ENCODE data around the gene RCAN3.
"Not testable (repeated sequence)": the region's sequence is repeated elsewhere in the genome, so short reads cannot be mapped to it uniquely, and the experiment has no call there.

RCAN3 gene

DNA sequence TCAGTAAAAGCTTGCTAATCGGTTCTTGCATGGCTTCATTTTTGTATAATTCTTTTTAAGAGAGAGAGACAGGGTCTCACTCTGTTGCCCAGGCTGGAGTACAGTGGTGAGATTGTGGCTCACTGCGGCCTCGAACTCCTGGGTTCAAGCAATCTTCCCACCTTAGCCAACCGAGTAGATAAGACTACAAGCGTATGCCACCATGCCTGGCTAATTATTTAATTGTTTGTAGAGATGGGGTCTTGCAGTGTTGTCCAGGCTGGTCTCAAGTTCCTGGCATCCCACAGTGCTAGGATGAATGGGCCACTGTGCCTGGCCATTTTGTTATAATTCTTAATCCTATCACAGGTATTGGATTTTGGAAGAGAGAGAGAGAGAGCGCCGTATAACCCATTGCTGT is 23.4 kb downstream of the RCAN3 start:
- no peaks in the 10 kb centered on the region for H3K4me1 ChIP-seq (ENCODE audit: control insufficient read depth, insufficient read depth, low read length)
- POLR2A ChIA-PET, result interaction anchor here (1.0 kb wide), 1 partner anchor 111 kb away, joined by 3 read pairs; the partner anchor contains the start of gene NIPAL3
- no peak overlapping the region for H3K27ac ChIP-seq (ENCODE audit: extremely low read depth, low read depth, low read length)
- H3K36me3 ChIP-seq (ENCODE audit: control insufficient read depth in 2 of 2, insufficient read depth in 1 of 2, low read length in 2 of 2), result no peaks in the 10 kb centered on the region; a peak in 1 of 3 replicates
- CTCF ChIA-PET, result interaction anchor here (0.6 to 2.5 kb wide), 17 partner anchors 8 to 327 kb away, joined by 3 to 14 read pairs (median 6); partner anchors contain the start of gene NIPAL3
- TF ChIP-seq ZNF121 (tag by site-specific recombination; IDR thresholded peaks at IDR 0.05), result peak; percentile 88
- TF ChIP-seq ZNF571 (tag by site-specific recombination; IDR thresholded peaks at IDR 0.05), result no peak
- TF ChIP-seq ZNF596 (tag by site-specific recombination; IDR thresholded peaks at IDR 0.05), result 0 out of 2 replicates have a peak, but pooled peaks have one; percentile 5
- TF ChIP-seq, protein P1, sequence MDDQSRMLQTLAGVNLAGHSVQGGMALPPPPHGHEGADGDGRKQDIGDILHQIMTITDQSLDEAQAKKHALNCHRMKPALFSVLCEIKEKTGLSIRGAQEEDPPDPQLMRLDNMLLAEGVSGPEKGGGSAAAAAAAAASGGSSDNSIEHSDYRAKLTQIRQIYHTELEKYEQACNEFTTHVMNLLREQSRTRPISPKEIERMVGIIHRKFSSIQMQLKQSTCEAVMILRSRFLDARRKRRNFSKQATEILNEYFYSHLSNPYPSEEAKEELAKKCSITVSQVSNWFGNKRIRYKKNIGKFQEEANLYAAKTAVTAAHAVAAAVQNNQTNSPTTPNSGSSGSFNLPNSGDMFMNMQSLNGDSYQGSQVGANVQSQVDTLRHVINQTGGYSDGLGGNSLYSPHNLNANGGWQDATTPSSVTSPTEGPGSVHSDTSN (CRISPR knock-in tag; IDR thresholded peaks at IDR 0.05), result no peak
- TF ChIP-seq, protein P2, sequence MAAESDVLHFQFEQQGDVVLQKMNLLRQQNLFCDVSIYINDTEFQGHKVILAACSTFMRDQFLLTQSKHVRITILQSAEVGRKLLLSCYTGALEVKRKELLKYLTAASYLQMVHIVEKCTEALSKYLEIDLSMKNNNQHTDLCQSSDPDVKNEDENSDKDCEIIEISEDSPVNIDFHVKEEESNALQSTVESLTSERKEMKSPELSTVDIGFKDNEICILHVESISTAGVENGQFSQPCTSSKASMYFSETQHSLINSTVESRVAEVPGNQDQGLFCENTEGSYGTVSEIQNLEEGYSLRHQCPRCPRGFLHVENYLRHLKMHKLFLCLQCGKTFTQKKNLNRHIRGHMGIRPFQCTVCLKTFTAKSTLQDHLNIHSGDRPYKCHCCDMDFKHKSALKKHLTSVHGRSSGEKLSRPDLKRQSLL (tag by site-specific recombination; IDR thresholded peaks at IDR 0.05), result no peak
- TF ChIP-seq TRIM28 (IDR thresholded peaks at IDR 0.05; ENCODE audit: borderline replicate concordance, low read length), result no peak
- H3K4me3 ChIP-seq (ENCODE audit: low read depth, low read length), result no peak overlapping the region
- H3K9me3 ChIP-seq (ENCODE audit: control insufficient read depth, insufficient read depth, low read depth, low read length), result no peaks in the 10 kb centered on the region

DNA sequence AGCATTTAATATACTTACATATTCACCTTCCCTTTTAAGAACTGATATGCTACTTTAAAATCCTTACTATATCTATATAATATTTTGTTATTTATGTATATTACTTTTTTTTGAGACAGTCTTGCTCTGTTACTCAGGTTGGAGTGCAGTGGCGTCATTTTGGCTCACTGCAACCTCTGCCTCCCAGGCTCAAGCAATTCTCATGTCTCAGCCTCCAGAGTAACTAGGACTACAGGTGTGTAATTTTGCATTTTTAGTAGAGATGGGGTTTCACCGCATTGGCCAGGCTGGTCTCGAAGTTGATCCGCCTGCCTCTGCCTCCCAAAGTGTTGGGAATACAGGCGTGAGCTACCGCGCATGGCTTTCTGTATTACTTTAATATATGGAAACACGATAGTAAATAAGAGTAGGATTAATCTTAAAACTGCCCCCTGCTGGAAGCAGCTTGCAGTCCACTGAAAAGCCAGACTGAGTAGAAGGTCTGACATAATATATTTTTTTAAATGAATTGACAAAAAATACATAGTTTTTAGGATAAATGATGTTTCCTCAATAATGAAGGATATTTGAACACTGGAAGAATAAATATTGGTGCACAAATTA is 24.4 kb downstream of the RCAN3 start:
- ChIA-PET POLR2A (no interaction called here), CTCF (interaction anchor here (0.8 to 2.5 kb wide), 14 partner anchors 9 to 328 kb away, joined by 3 to 14 read pairs (median 6); partner anchors contain the start of gene NIPAL3)
- Histone ChIP-seq H3K9me3 (ENCODE audit: control insufficient read depth, insufficient read depth, low read depth, low read length) (no peaks in the 10 kb centered on the region), H3K36me3 (ENCODE audit: control insufficient read depth in 2 of 2, insufficient read depth in 1 of 2, low read length in 2 of 2) (peaks cover 0 to 3% of the 10 kb centered on the region in 2 experiments; a peak in 2 of 3 replicates), H3K4me3 (ENCODE audit: low read depth, low read length) (no peak overlapping the region), H3K27ac (ENCODE audit: extremely low read depth, low read depth, low read length) (no peak overlapping the region), H3K4me1 (ENCODE audit: control insufficient read depth, insufficient read depth, low read length) (no peaks in the 10 kb centered on the region)
- no peak for TF ChIP-seq ZNF214 (tag by site-specific recombination; IDR thresholded peaks at IDR 0.05; ENCODE audit: borderline replicate concordance)

DNA sequence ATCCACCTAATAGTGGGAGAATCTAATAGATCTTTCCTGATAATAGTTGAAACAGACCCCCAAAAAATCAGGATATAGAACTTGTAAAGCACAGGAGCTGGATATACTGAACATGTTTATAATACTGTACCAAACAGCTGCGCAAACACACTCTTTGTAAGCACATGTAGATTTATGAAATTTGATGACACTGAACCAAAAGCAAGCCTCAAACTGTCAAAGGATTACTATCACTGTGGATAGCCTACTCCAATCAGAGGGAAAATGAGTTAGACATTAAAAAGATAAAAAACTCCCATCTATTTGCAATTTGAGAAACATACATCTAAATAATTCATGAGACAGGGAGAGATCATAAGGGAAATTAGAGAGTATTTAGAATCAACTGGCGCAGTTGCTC is 26.1 kb downstream of the RCAN3 start:
- Histone ChIP-seq H3K4me3 (ENCODE audit: low read depth, low read length) (no peak overlapping the region), H3K27ac (ENCODE audit: extremely low read depth, low read depth, low read length) (no peak overlapping the region), H3K4me1 (ENCODE audit: control insufficient read depth, insufficient read depth, low read length) (no peaks in the 10 kb centered on the region), H3K36me3 (ENCODE audit: control insufficient read depth in 2 of 2, insufficient read depth in 1 of 2, low read length in 2 of 2) (peaks cover 0 to 3% of the 10 kb centered on the region in 2 experiments; a peak in 2 of 3 replicates), H3K9me3 (ENCODE audit: control insufficient read depth, insufficient read depth, low read depth, low read length) (no peaks in the 10 kb centered on the region)
- CTCF ChIA-PET, result interaction anchor here (0.6 to 2.1 kb wide), 6 partner anchors 11 to 601 kb away, joined by 3 to 8 read pairs (median 4); partner anchors contain the start of gene NIPAL3
- POLR2A ChIA-PET, result interaction anchor here (0.7 kb wide), 1 partner anchor 635 kb away, joined by 5 read pairs; no protein-coding TSS in a partner anchor
- TF ChIP-seq ZNF791 (tag by site-specific recombination; IDR thresholded peaks at IDR 0.05), result no peak
- no peak for TF ChIP-seq ZNF596 (tag by site-specific recombination; IDR thresholded peaks at IDR 0.05)

DNA sequence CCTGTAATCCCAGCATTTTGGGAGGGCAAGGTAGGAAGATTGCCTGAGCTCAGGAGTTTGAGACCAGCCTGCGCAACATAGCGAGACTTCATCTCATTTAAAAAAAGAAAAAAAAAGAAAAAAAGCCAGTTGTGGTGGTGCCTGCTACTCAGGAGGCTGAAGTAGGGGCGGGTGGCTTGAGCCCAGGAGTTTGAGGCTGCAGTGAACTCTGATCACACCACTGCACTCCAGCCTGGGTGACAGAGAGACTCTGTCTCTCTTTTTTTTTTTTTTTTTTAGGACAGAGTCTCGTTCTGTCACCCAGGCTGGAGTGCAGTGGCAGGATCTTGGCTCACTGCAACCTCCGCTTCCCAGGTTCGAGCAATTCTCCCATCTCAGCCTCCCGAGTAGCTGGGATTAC is 26.7 kb downstream of the RCAN3 start:
- not testable (repeated sequence) for H3K36me3 ChIP-seq (ENCODE audit: control insufficient read depth in 2 of 2, insufficient read depth in 1 of 2, low read length in 2 of 2); H3K9me3 ChIP-seq (ENCODE audit: control insufficient read depth, insufficient read depth, low read depth, low read length); H3K27ac ChIP-seq (ENCODE audit: extremely low read depth, low read depth, low read length); H3K4me1 ChIP-seq (ENCODE audit: control insufficient read depth, insufficient read depth, low read length); H3K4me3 ChIP-seq (ENCODE audit: low read depth, low read length)
- POLR2A ChIA-PET, result interaction anchor here (0.7 kb wide), 1 partner anchor 636 kb away, joined by 5 read pairs; no protein-coding TSS in a partner anchor
- CTCF ChIA-PET, result interaction anchor here (0.8 to 2.1 kb wide), 5 partner anchors 11 to 330 kb away, joined by 3 to 8 read pairs (median 4); partner anchors contain the start of gene NIPAL3

DNA sequence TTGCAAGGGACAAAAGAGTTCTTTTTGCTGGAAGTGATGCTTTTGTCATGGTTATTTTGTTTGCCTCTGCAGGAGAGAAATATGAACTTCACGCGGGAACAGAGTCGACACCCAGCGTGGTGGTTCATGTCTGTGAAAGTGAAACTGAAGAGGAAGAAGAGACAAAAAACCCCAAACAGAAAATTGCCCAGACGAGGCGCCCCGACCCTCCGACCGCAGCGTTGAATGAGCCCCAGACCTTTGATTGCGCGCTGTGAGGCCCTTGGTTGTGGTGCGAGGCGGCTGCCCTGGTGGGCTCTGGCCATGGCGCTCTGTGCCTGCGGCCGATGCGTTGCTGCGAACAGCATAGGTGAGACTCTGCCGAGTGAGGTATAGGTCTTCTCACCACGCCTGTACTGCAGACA is 32.4 kb downstream of the RCAN3 start:
- no peak overlapping the region for H3K4me3 ChIP-seq (ENCODE audit: low read depth, low read length)
- no peaks in the 10 kb centered on the region for H3K9me3 ChIP-seq (ENCODE audit: control insufficient read depth, insufficient read depth, low read depth, low read length)
- no peak overlapping the region for H3K27ac ChIP-seq (ENCODE audit: extremely low read depth, low read depth, low read length)
- peaks cover 0 to 12% of the 10 kb centered on the region in 2 experiments; a peak in 1 of 3 replicates for H3K36me3 ChIP-seq (ENCODE audit: control insufficient read depth in 2 of 2, insufficient read depth in 1 of 2, low read length in 2 of 2)
- ChIA-PET POLR2A (no interaction called here), CTCF (interaction anchor here (0.9 to 1.8 kb wide), 5 partner anchors 9 to 142 kb away, joined by 3 to 10 read pairs (median 3); no protein-coding TSS in a partner anchor)
- H3K4me1 ChIP-seq (ENCODE audit: control insufficient read depth, insufficient read depth, low read length), result no peaks in the 10 kb centered on the region
- TF ChIP-seq ZNF560 (tag by site-specific recombination; IDR thresholded peaks at IDR 0.05; ENCODE audit: borderline replicate concordance), result no peak
- no peak for TF ChIP-seq ZNF239 (tag by site-specific recombination; IDR thresholded peaks at IDR 0.05)
- no peak for TF ChIP-seq ZNF121 (tag by site-specific recombination; IDR thresholded peaks at IDR 0.05)
- TF ChIP-seq, protein P3, sequence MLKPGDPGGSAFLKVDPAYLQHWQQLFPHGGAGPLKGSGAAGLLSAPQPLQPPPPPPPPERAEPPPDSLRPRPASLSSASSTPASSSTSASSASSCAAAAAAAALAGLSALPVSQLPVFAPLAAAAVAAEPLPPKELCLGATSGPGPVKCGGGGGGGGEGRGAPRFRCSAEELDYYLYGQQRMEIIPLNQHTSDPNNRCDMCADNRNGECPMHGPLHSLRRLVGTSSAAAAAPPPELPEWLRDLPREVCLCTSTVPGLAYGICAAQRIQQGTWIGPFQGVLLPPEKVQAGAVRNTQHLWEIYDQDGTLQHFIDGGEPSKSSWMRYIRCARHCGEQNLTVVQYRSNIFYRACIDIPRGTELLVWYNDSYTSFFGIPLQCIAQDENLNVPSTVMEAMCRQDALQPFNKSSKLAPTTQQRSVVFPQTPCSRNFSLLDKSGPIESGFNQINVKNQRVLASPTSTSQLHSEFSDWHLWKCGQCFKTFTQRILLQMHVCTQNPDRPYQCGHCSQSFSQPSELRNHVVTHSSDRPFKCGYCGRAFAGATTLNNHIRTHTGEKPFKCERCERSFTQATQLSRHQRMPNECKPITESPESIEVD (tag by site-specific recombination; IDR thresholded peaks at IDR 0.05), result no peak
- TF ChIP-seq, protein P4, sequence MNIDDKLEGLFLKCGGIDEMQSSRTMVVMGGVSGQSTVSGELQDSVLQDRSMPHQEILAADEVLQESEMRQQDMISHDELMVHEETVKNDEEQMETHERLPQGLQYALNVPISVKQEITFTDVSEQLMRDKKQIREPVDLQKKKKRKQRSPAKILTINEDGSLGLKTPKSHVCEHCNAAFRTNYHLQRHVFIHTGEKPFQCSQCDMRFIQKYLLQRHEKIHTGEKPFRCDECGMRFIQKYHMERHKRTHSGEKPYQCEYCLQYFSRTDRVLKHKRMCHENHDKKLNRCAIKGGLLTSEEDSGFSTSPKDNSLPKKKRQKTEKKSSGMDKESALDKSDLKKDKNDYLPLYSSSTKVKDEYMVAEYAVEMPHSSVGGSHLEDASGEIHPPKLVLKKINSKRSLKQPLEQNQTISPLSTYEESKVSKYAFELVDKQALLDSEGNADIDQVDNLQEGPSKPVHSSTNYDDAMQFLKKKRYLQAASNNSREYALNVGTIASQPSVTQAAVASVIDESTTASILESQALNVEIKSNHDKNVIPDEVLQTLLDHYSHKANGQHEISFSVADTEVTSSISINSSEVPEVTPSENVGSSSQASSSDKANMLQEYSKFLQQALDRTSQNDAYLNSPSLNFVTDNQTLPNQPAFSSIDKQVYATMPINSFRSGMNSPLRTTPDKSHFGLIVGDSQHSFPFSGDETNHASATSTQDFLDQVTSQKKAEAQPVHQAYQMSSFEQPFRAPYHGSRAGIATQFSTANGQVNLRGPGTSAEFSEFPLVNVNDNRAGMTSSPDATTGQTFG (tag by site-specific recombination; IDR thresholded peaks at IDR 0.05; ENCODE audit: borderline replicate concordance), result no peak
- TF ChIP-seq ZNF549 (tag by site-specific recombination; IDR thresholded peaks at IDR 0.05), result no peak

Measured in HEK293 (cell line).